ENCODE measurements around the gene STH. TPM values are rescaled to one million over a fixed set of nuclear protein-coding genes. Genes with fewer than 3 reads are reported as not detected.

STH gene
- polyA plus RNA-seq, 1 donor (not counting 4 experiments of a cell fraction or from before 2014, with no cell fraction given): not detected

DNA sequence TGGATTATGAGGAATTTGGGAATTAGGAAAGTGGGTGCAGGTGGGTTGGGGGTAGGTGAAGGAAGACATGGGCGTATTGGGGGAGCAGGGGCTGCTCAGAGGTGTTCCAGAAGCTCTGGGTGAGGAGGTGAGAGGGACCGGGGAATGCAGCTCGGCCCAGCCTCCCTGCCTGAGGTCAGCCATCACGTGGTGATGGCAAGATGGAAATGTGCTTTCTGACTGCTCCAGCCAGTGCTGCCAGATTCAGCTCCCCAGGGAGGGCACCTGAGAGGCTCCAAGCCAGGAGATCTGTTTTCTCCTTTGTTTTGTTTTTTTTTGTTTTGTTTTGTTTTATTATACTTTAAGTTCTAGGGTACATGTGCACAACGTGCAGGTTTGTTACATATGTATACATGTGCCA lies 35.2 kb upstream of the STH start:
- peaks cover 29% of the 10 kb centered on the region for H3K27me3 ChIP-seq (ENCODE audit: control insufficient read depth, extremely low read depth, insufficient read depth, low read length)
- FAIRE-seq: no peak
- H3K9me3 ChIP-seq (ENCODE audit: control insufficient read depth, low read depth, low read length): no peaks in the 10 kb centered on the region
- no peaks in the 10 kb centered on the region for H3K36me3 ChIP-seq (ENCODE audit: control insufficient read depth in 2 of 2, extremely low read depth in 1 of 2, insufficient read depth in 2 of 2, low read length in 2 of 2)
- no peak for DNase-seq (ENCODE audit: low read depth, low spot score)
- no peaks in the 10 kb centered on the region for H3K79me2 ChIP-seq (ENCODE audit: control insufficient read depth, insufficient read depth, low read length)
- no peaks in the 10 kb centered on the region for H3K4me1 ChIP-seq (ENCODE audit: control insufficient read depth, extremely low read depth, insufficient read depth, low read length)
- dilution Hi-C loops (cut with MboI; ENCODE audit: extremely low pct_ligation_motif_present, low sequenced_read_pairs): no loop called here
- H2AFZ ChIP-seq (ENCODE audit: control insufficient read depth, low read length): no peak overlapping the region
- H3K9me1 ChIP-seq (ENCODE audit: control insufficient read depth, extremely low read depth, insufficient read depth, low read length): no peaks in the 10 kb centered on the region
- H3K27ac ChIP-seq (ENCODE audit: control insufficient read depth, insufficient read depth, low read length): no peak overlapping the region
- TF ChIP-seq, protein P1, sequence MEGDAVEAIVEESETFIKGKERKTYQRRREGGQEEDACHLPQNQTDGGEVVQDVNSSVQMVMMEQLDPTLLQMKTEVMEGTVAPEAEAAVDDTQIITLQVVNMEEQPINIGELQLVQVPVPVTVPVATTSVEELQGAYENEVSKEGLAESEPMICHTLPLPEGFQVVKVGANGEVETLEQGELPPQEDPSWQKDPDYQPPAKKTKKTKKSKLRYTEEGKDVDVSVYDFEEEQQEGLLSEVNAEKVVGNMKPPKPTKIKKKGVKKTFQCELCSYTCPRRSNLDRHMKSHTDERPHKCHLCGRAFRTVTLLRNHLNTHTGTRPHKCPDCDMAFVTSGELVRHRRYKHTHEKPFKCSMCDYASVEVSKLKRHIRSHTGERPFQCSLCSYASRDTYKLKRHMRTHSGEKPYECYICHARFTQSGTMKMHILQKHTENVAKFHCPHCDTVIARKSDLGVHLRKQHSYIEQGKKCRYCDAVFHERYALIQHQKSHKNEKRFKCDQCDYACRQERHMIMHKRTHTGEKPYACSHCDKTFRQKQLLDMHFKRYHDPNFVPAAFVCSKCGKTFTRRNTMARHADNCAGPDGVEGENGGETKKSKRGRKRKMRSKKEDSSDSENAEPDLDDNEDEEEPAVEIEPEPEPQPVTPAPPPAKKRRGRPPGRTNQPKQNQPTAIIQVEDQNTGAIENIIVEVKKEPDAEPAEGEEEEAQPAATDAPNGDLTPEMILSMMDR (optimal IDR thresholded peaks at IDR 0.05 in 1 of 3, IDR thresholded peaks at IDR 0.05 in 1 of 3, conservative IDR thresholded peaks at IDR 0.05 in 1 of 3; ENCODE audit: extremely low read depth in 1 of 3, insufficient read depth in 2 of 3, low read length in 3 of 3): no peak
- TF ChIP-seq EZH2 (IDR thresholded peaks at IDR 0.05; ENCODE audit: low read length): no peak
- H4K20me1 ChIP-seq (ENCODE audit: control insufficient read depth, extremely low read depth, insufficient read depth, low read length): no peaks in the 10 kb centered on the region
- no peak overlapping the region for H3K9ac ChIP-seq (ENCODE audit: control insufficient read depth, extremely low read depth, insufficient read depth, low read length)
- H3K4me2 ChIP-seq (ENCODE audit: control insufficient read depth, extremely low read depth, insufficient read depth, low read depth, low read length): no peak overlapping the region
- no peak overlapping the region for H3K4me3 ChIP-seq (ENCODE audit: control insufficient read depth in 2 of 3, extremely low read depth in 1 of 3, insufficient read depth in 2 of 3, low read depth in 1 of 3, low read length in 3 of 3)

DNA sequence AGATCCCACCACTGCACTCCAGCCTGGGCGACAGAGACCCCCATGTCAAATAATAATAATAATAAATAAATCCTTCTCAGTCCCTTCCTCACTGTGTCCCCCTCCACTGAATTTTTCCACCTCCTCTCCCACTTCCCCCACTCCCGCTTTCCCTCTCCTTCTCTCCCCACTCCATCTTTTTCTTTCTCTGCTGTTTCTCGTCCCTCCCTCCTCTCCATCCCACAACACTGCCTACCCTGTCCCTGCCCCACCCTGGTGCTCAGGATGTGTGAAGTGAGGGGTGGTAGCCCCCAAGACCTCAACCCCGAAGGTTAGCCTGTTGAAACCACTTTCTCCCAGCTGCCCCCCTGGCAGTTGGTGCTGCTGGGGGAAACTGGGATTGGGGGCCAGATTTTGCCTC lies 34.4 kb upstream of the STH start:
- H3K9me1 ChIP-seq (ENCODE audit: control insufficient read depth, extremely low read depth, insufficient read depth, low read length): no peaks in the 10 kb centered on the region
- H4K20me1 ChIP-seq (ENCODE audit: control insufficient read depth, extremely low read depth, insufficient read depth, low read length): no peaks in the 10 kb centered on the region
- no peaks in the 10 kb centered on the region for H3K36me3 ChIP-seq (ENCODE audit: control insufficient read depth in 2 of 2, extremely low read depth in 1 of 2, insufficient read depth in 2 of 2, low read length in 2 of 2)
- dilution Hi-C loops (cut with MboI; ENCODE audit: extremely low pct_ligation_motif_present, low sequenced_read_pairs): no loop called here
- H3K9me3 ChIP-seq (ENCODE audit: control insufficient read depth, low read depth, low read length): no peaks in the 10 kb centered on the region
- H3K27ac ChIP-seq (ENCODE audit: control insufficient read depth, insufficient read depth, low read length): no peak overlapping the region
- H3K9ac ChIP-seq (ENCODE audit: control insufficient read depth, extremely low read depth, insufficient read depth, low read length): no peak overlapping the region
- H3K4me3 ChIP-seq (ENCODE audit: control insufficient read depth in 2 of 3, extremely low read depth in 1 of 3, insufficient read depth in 2 of 3, low read depth in 1 of 3, low read length in 3 of 3): no peak overlapping the region
- no peak for FAIRE-seq
- peaks cover 29% of the 10 kb centered on the region for H3K27me3 ChIP-seq (ENCODE audit: control insufficient read depth, extremely low read depth, insufficient read depth, low read length)
- no peak for DNase-seq (ENCODE audit: low read depth, low spot score)
- no peaks in the 10 kb centered on the region for H3K79me2 ChIP-seq (ENCODE audit: control insufficient read depth, insufficient read depth, low read length)
- no peak overlapping the region for H2AFZ ChIP-seq (ENCODE audit: control insufficient read depth, low read length)
- no peak overlapping the region for H3K4me2 ChIP-seq (ENCODE audit: control insufficient read depth, extremely low read depth, insufficient read depth, low read depth, low read length)
- H3K4me1 ChIP-seq (ENCODE audit: control insufficient read depth, extremely low read depth, insufficient read depth, low read length): no peaks in the 10 kb centered on the region
- TF ChIP-seq EZH2 (IDR thresholded peaks at IDR 0.05; ENCODE audit: low read length): no peak
- TF ChIP-seq, protein P1 (optimal IDR thresholded peaks at IDR 0.05 in 1 of 3, IDR thresholded peaks at IDR 0.05 in 1 of 3, conservative IDR thresholded peaks at IDR 0.05 in 1 of 3; ENCODE audit: extremely low read depth in 1 of 3, insufficient read depth in 2 of 3, low read length in 3 of 3): no peak
